DMS79 treated with DMSO at 0.1 percent for 48 hours (cell line): Measurements from ENCODE around the gene CDC27.
"Not testable (repeated sequence)": the region's sequence is repeated elsewhere in the genome, so short reads cannot be mapped to it uniquely, and the experiment has no call there.

Source experiments
- DNase-seq: peaks from one replicate; lab custom pipeline; 2025; lab: John Stamatoyannopoulos, UW

The CDC27 gene

DNA sequence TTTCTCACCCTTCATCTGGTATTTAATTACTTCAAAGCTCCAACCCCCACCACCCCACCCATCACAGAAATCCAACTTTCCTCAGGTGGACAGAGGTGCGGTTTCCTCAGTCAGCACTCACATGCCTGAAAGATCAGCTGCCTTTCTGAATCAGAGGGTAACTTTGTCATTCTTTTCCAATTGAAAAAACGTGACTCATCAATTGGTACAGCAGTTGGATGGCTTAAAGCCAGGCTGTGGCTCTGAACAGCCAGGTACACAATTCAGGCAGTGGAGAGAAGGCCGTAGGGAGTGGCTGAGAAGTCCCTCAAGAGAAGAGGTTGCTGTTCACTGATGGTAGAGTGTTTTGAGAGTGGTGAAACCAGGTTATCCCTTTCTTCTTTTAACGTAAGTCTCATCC is 118.8 kb downstream of the CDC27 start:
- not testable (repeated sequence) for DNase-seq
